Thoracic aorta (tissue), 2 donors: ENCODE measurements around the gene CD46. TPM values are rescaled to one million over a fixed set of nuclear protein-coding genes. Genes with fewer than 3 reads are reported as not detected.
"Not testable (repeated sequence)": the region's sequence is repeated elsewhere in the genome, so short reads cannot be mapped to it uniquely, and the experiment has no call there.

Experiments used
- ATAC-seq: fragments of 150-250 bp; one replicate; pipeline ENCODE4 v1.8.0; 2017; ENCODE audit warnings: low read depth; ENCODE audit not compliant: insufficient number of reproducible peaks, low FRiP score
- DNase-seq: peaks from one replicate; pipeline ENCODE4 v3.0.0-alpha.2; 2020; ENCODE audit warnings: low spot score
- H3K27ac ChIP-seq, 2 donors: fragments of 200-600 bp; sonication (generic); 1 replicate in 1 of 2; 2 replicates in 1 of 2; pipeline ENCODE4 v1.5.1; 2016; ENCODE audit warnings: mild to moderate bottlenecking in 2 of 2, moderate library complexity in 2 of 2
- H3K27me3 ChIP-seq: fragments of 200-600 bp; sonication (generic); replicated peaks from 2 replicates; pipeline ENCODE4 v1.6.0; 2016; ENCODE audit warnings: mild to moderate bottlenecking; ENCODE audit not compliant: insufficient read depth
- H3K36me3 ChIP-seq: fragments of 200-600 bp; sonication (generic); one replicate; pipeline ENCODE4 v1.5.1; 2016
- H3K4me1 ChIP-seq, 2 donors: fragments of 200-600 bp; sonication (generic); 1 replicate in 1 of 2; 2 replicates in 1 of 2; pipeline versions ENCODE4 v1.5.1 to v1.6.0; 2016; ENCODE audit warnings: low read depth in 2 of 2, mild to moderate bottlenecking in 1 of 2; ENCODE audit not compliant: control insufficient read depth in 1 of 2
- H3K4me3 ChIP-seq: fragments of 200-600 bp; sonication (generic); 2 replicates; pipeline ENCODE4 v1.5.1; 2016; ENCODE audit warnings: mild to moderate bottlenecking
- H3K9me3 ChIP-seq: fragments of 200-600 bp; sonication (generic); 2 replicates; pipeline ENCODE4 v1.5.1; 2016
- CTCF ChIP-seq: fragments of 200-600 bp; sonication (generic); IDR thresholded peaks from one replicate; pipeline ENCODE4 v1.5.1; 2019; ENCODE audit warnings: antibody characterized with exemption
- total RNA-seq, 2 donors: library from RNA; depleted of rRNA; stranded (reverse); fragments of >200 nt; gene quantifications; one replicate each; pipeline versions ENCODE4 v1.1.0 to v1.2.3, GENCODE V29; 2016

Gene CD46
- 100 to 1,000 TPM; 138 to 202 TPM for total RNA-seq

GRCh38 chr1:207751790-207752455, at the start of gene CD46:
Gene CD46 (plus strand): TSS chr1:207752054. CDS start chr1:207752213, 159 bp downstream.
- Histone ChIP-seq H3K4me3 (peak within 1 kb of the TSS; percentile 93), H3K4me1 (peaks cover 13 to 49% of the 10 kb centered on the region in 2 donors), H3K27ac (peak within 1 kb of the TSS; percentile 93 to 97), H3K27me3 (no peaks in the 10 kb centered on the region), H3K9me3 (no peaks in the 10 kb centered on the region), H3K36me3 (no peaks in the 10 kb centered on the region)
- peak; percentile 97 for ATAC-seq
- no peak for TF ChIP-seq CTCF
- peak; percentile 90 for DNase-seq

- H3K9me3 ChIP-seq, result no peaks in the 10 kb centered on the region
- no peak for DNase-seq
- TF ChIP-seq CTCF, result no peak
- ATAC-seq, result no peak
- H3K27ac ChIP-seq, result no peak overlapping the region
- H3K4me1 ChIP-seq, result no peaks in the 10 kb centered on the region
- no peaks in the 10 kb centered on the region for H3K27me3 ChIP-seq
- H3K4me3 ChIP-seq, result no peak overlapping the region
- H3K36me3 ChIP-seq, result no peaks in the 10 kb centered on the region
Measured at GRCh38 chr1:207702317-207702716, 49.5 kb upstream of the CD46 start.

- no peak for TF ChIP-seq CTCF
- Histone ChIP-seq H3K27me3 (no peaks in the 10 kb centered on the region), H3K4me3 (no peak overlapping the region), H3K4me1 (no peaks in the 10 kb centered on the region), H3K36me3 (no peaks in the 10 kb centered on the region), H3K9me3 (no peaks in the 10 kb centered on the region), H3K27ac (no peak overlapping the region)
- ATAC-seq (no peak), DNase-seq (no peak)
Measured at GRCh38 chr1:207703712-207704111, 48.1 kb upstream of the CD46 start.

GRCh38 chr1:207708004-207708403, 43.9 kb upstream of the CD46 start:
- not testable (repeated sequence) for H3K9me3 ChIP-seq, H3K36me3 ChIP-seq, H3K4me3 ChIP-seq, H3K27me3 ChIP-seq, ATAC-seq, DNase-seq, H3K27ac ChIP-seq, H3K4me1 ChIP-seq

- ATAC-seq (no peak), DNase-seq (no peak)
- no peak overlapping the region for H3K27ac ChIP-seq
- no peaks in the 10 kb centered on the region for H3K27me3 ChIP-seq
- H3K4me3 ChIP-seq, result no peak overlapping the region
- TF ChIP-seq CTCF, result no peak
- no peaks in the 10 kb centered on the region for H3K9me3 ChIP-seq
- H3K4me1 ChIP-seq, result no peaks in the 10 kb centered on the region
- no peaks in the 10 kb centered on the region for H3K36me3 ChIP-seq
Measured at GRCh38 chr1:207711285-207711684, 40.6 kb upstream of the CD46 start.

GRCh38 chr1:207712701-207713100, 39.2 kb upstream of the CD46 start:
- H3K4me3 ChIP-seq, ATAC-seq, H3K27me3 ChIP-seq, H3K27ac ChIP-seq, H3K9me3 ChIP-seq, H3K36me3 ChIP-seq, H3K4me1 ChIP-seq, DNase-seq: not testable (repeated sequence)
